Measurements from ENCODE around the gene FBP2. TPM values are rescaled to one million over a fixed set of nuclear protein-coding genes. Genes with fewer than 3 reads are reported as not detected.

FBP2 gene
- total and polyA plus RNA-seq, 2 of the 8 experiments (the other 6 are each of a cell fraction or from before 2014, with no cell fraction given), result not detected

DNA sequence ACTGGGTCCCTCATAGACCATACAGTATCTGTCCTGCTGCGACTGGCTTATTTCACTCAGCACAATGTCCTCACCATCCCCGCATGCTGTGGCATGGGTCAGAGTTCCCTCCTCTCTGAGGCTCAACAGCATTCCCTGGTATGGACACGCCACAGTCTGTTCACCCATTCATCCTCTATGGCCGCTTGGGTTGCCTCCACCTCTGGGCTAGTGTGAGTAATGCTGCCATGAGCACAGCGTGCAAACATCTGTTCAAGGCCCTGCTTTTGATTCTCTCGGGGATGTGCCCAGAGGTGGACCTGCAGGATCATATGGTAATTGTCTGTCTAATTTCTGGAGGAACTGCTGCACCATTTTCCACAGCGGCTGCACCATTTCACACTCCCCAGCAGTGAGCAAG, 5.5 kb upstream of the FBP2 start:
- no peak for TF ChIP-seq SP1 (IDR thresholded peaks at IDR 0.05; ENCODE audit: low read depth, low read length)
- TF ChIP-seq CBX5 (IDR thresholded peaks at IDR 0.05; ENCODE audit: low read depth, low read length), result no peak
- no peak for TF ChIP-seq CHD2 (IDR thresholded peaks at IDR 0.05; ENCODE audit: low read length)
- TF ChIP-seq EZH2 (IDR thresholded peaks at IDR 0.05; ENCODE audit: low read depth, low read length, severe bottlenecking), result no peak
- no peak for TF ChIP-seq TBP (IDR thresholded peaks at IDR 0.05; ENCODE audit: low read depth, low read length)
- no peak for TF ChIP-seq BCL11A (IDR thresholded peaks at IDR 0.05; ENCODE audit: low read depth in 2 of 2, low read length in 2 of 2)
- TF ChIP-seq TAF7 (optimal IDR thresholded peaks at IDR 0.05; ENCODE audit: borderline replicate concordance, low read depth, low read length), result no peak
- Histone ChIP-seq H3K56ac (replicated peaks; ENCODE audit: insufficient read length, low read depth, low read length) (no peak overlapping the region), H2BK5ac (ENCODE audit: low read depth, low read length) (no peak overlapping the region), H4K91ac (replicated peaks; ENCODE audit: insufficient read length, low read length) (no peak overlapping the region), H2AK5ac (ENCODE audit: low read depth, low read length) (no peak overlapping the region), H4K8ac (ENCODE audit: extremely low read depth, insufficient read depth, low read length) (no peak overlapping the region), H4K5ac (ENCODE audit: insufficient read length, low read depth, low read length) (no peak overlapping the region), H3K9ac (replicated peaks in 1 of 4; ENCODE audit: extremely low read depth in 1 of 4, low read depth in 3 of 4, low read length in 3 of 4) (no peak overlapping the region), H3K4me1 (replicated peaks in 1 of 4; ENCODE audit: control insufficient read depth in 3 of 4, insufficient read depth in 4 of 4, low read length in 3 of 4) (peaks cover 0 to 3% (median 1%) of the 10 kb centered on the region in 4 experiments; a peak in 3 of 7 replicates), H2BK12ac (ENCODE audit: low read depth, low read length) (no peak overlapping the region), H3K79me1 (ENCODE audit: low read depth, low read length) (no peaks in the 10 kb centered on the region), H3K4ac (replicated peaks; ENCODE audit: insufficient read length, low read depth, low read length) (no peak overlapping the region), H3K9me3 (ENCODE audit: insufficient read depth in 2 of 2, low read depth in 1 of 2, low read length in 1 of 2) (no peaks in the 10 kb centered on the region), H3K4me3 (ENCODE audit: extremely low read depth in 1 of 4, insufficient read depth in 2 of 4, low read depth in 3 of 4, low read length in 4 of 4) (no peak overlapping the region), H4K20me1 (replicated peaks in 1 of 2; ENCODE audit: control insufficient read depth in 1 of 2, insufficient read depth in 2 of 2, low read length in 2 of 2) (no peaks in the 10 kb centered on the region), H3K18ac (ENCODE audit: extremely low read depth, low read length) (no peak overlapping the region), H2BK15ac (ENCODE audit: low read length) (no peak overlapping the region), H3K23ac (ENCODE audit: insufficient read length) (no peak overlapping the region), H3K36me3 (ENCODE audit: control insufficient read depth in 2 of 4, insufficient read depth in 4 of 4, low read length in 3 of 4) (no peaks in the 10 kb centered on the region), H3K14ac (ENCODE audit: insufficient read length) (no peak overlapping the region), H3K27me3 (replicated peaks in 1 of 4; ENCODE audit: control insufficient read depth in 3 of 4, extremely low read depth in 1 of 4, insufficient read depth in 3 of 4, low read length in 3 of 4) (no peaks in the 10 kb centered on the region), H2BK120ac (replicated peaks; ENCODE audit: low read depth, low read length) (no peak overlapping the region), H3K27ac (ENCODE audit: low read depth, low read length) (no peak overlapping the region), H2BK20ac (ENCODE audit: low read length) (no peak overlapping the region), H2AFZ (ENCODE audit: low read length) (no peak overlapping the region), H3K79me2 (ENCODE audit: control insufficient read depth in 1 of 2, insufficient read depth in 2 of 2, low read length in 2 of 2) (no peaks in the 10 kb centered on the region), H3K4me2 (ENCODE audit: insufficient read depth in 1 of 2, low read depth in 2 of 2, low read length in 2 of 2) (no peak overlapping the region), H3K23me2 (ENCODE audit: low read depth, low read length) (no peaks in the 10 kb centered on the region)
- POLR2A ChIA-PET (ENCODE audit: partially characterized antibody), result no interaction called here
- no peak for FAIRE-seq
- WGBS, 2 experiments (ENCODE audit: extremely low coverage in 1 of 2, insufficient coverage in 1 of 2, insufficient read length in 1 of 2, insufficient replicate concordance in 2 of 2, low coverage in 1 of 2, low lambda C conversion rate in 2 of 2, missing lambda C conversion rate in 1 of 2), result 89% methylated on average over 7 of the region's 7 CpGs; no CpG with 5 or more reads in 1 of the 2 experiments
- CTCF ChIA-PET (ENCODE audit: partially characterized antibody), result no interaction called here
- DNase-seq (ENCODE audit: low read depth in 1 of 2, low spot score in 2 of 2), result no peak

Measured in H1 (cell line).